HTERT RPE-1 (cell line): ENCODE data around the gene GATD1.
"Not testable (repeated sequence)": the region's sequence is repeated elsewhere in the genome, so short reads cannot be mapped to it uniquely, and the experiment has no call there.

Experiments used
- in situ Hi-C: fragments of 300-500 bp; cut with MboI; formaldehyde crosslinking; loops from 4 replicates; pipeline ENCODE4 v1.14.3; 2020; ENCODE audit warnings: low sequenced_read_pairs

GATD1 gene

DNA sequence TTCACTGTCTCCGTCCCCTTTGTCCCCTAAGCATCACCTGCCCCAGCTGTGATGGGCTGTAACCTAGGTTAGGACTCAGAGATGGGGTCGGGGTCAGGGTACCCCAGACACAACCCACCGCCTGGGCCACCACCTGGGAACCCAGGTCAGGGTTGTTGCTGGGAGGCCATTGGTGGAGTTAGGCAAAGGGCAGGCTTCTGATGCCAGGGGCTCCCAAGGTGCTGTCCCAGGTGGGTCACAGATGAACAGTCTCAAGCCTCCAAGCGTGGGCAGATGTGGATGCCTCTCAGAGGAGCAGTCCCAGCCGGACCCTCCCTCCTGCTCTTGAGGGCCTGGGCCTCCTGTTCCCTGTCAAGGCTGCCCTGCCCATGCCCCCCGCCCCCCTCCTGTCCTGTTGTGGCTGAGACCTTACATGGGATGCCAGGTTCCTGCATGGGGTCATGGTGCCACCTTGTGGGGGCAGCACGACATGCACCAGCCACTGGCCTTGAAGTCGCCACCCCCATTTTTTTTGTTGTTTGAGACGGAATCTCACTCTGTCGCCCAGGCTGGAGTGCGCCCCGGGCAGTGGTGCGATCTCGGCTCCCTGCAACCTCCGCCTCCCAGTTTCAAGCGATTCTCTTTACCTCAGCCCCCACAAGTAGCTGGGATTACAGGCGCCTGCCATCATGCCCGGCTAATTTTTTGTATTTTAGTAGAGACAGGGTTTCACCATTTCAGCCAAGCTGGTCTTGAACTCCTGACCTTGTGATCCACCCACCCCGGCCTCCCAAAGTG, 12.1 kb downstream of the GATD1 start:
- in situ Hi-C loops, result no loop called here

GRCh38 chr11:764322-765024, 12.8 kb downstream of the GATD1 start:
- in situ Hi-C loops, result no loop called here

GRCh38 chr11:763549-764321, 13.6 kb downstream of the GATD1 start:
- in situ Hi-C loops, result no loop called here

DNA sequence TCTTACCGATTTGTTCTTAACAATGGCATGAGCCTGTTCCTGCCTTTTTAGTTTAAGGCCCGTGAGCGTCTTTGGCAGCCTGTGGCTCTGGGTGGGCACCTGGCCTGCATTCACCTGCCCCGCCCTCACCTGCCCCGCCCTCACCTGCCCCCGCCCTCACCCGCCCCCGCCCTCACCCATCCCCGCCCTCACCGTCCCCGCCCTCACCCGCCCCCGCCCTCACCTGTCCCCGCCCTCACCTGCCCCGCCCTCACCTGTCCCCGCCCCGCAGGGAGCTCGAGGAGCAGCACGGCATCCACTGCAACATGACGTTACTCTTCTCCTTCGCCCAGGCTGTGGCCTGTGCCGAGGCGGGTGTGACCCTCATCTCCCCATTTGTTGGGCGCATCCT, 14.2 kb downstream of the GATD1 start:
- in situ Hi-C loops, result no loop called here

DNA sequence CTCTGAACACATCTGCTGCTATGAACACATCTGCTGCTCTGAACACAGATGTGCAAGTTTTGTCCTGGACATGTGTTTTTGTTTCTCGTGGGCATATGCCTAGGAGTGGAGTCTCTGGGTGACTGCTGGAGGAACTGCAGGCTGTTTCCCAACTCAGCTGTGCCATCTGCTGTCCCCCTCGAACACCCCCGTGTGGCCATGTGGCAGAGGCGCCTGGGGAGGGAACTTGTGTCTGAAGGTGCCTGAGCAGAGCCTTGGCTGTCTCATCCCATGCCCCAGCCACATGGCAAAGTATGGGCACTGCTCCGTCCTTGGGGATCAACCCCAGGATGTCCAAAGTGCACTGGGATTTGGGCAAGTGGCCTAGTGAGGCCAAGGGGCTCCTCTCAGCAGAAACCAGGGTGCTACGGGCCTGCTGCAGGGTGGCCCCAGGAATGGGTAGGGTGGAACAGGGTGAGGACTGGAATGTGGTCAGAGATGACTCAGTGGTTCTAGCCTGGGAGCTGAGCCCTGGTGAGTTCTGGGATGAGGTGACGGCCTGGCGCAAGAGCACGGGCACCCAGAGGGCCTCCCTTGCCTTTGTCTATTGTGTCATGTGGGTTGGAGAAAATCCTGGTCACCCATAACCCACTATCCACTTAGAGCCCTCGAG, 14.7 kb downstream of the GATD1 start:
- in situ Hi-C loops, result no loop called here

- in situ Hi-C loops, result no loop called here
Observed at GRCh38 chr11:761526-762108, 15.7 kb downstream of the GATD1 start.

GRCh38 chr11:760236-760635, 17.1 kb downstream of the GATD1 start:
- in situ Hi-C loops, result no loop called here

DNA sequence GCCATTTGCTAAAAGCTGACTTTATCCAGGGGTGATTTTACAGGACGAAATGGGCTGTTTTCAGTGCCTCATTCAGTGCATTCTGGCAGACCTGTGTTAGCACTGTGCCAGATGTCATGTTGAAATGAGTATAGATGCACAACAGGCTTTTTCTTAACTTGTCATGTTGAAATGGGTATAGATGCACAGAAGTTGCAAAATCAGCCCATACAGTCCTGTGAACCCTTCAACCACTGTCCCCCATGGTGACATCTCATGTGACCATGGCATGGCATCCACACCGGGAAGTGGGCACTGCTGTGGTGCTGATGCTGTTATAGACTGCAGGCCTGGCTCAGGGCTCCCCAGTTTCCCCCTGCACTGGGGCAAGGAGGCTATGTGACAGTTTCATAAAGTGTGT, 27.6 kb downstream of the GATD1 start:
- in situ Hi-C loops, result no loop called here

GRCh38 chr11:748007-748359, 29.3 kb downstream of the GATD1 start:
- in situ Hi-C loops, result no loop called here

DNA sequence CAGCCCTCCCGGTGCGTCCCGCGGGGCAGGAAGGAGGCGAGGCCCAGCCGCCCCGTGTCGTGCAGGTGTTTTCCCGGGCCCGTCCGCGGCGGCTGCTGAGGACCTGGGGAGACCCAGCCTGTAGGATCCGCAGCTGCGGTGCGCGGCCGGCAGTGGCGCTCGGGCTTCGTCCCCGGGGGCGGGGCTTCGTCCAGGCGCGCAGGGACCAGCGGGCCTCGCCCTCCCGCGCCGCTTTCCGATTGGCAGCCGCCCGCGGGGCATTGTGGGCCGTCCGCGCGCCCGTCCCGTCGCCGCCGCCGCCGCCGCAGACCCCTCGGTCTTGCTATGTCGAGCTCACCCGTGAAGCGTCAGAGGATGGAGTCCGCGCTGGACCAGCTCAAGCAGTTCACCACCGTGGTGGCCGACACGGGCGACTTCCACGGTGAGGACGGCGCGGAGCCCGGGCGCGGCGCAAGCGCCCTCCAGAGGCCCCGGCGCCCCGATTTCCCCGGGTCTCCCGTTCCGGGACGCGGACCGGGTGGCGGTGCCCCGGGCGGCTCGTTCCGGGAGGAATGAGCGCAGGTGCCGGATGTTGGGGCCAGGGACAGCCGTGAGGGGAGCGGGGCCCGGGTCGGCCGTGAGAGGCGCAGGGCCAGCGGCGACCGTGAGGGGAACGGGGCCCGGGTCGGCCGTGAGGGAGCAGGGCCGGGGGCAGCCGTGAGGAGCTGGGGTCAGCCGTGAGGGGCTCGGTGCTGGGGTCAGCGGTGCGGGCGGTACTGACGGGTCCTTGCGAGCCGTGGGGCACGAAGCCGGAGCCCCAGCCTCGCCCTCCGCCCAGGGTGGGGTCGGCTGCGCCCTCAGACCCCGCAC, 29.9 kb downstream of the GATD1 start, which contains the start of gene TALDO1:
Gene TALDO1, plus strand, starts transcription at position 307 of the 849 bp plus-strand sequence. Its CDS starts 18 bp downstream, at position 325.
- in situ Hi-C loops, result no loop called here

DNA sequence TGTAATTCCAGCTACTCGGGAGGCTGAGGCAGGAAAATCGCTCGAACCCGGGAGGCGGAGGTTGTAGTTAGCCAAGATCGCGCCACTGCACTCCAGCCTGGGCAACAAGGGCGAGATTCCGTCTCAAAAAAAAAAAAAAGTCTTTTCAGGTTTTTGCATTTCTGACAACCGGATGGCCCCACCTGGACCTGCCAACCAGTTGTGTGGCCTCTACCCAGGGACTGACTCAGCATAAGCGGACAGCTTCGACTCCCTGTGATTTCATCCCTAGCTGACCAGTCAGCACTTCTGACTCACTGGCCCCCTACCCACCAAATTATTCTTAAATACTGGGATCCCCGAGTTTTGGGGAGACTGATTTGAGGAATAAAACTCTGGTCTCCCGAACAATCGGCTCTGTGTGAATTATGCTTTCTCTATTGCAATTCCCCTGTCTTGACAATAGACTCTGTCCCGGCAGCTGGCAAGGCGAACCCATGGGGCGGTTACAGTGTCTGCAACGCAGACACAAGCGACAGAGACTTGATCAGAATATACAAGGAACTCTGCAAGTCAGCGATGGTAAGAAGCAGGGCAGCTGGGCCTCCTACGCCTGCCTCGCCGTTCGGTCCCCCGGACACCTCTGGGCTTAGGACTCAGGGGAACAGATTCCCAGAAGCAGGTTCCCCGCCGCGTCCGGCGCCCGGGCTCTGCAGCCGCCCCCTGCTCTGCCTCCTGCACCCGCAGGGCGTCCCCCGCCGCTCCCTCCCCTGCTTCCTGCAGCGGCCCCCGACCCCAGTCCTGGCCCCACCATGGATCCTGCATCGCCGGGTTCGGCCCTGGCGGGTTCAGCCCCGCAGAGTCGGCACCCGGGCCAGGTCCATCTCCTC, 30.8 kb downstream of the GATD1 start:
- in situ Hi-C loops, result no loop called here

DNA sequence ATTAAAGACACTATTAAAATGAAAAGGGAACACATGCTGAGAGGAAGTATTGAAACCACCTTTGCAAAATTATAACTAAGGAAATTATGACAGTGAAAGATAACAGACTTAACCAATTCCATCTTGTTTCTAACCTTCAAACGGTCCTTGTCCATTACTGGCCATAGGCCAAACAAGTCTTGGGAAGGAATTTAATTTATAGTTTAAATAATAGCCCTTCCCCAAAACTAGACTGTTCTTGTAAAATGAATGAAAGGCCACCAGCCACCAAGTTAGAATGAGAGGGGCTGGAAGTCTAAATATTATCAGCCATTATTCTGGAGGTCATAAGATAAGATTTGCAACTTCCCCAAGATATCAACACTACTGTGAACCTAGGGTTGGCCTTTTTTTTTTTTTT, 31.9 kb downstream of the GATD1 start:
- in situ Hi-C loops, result no loop called here

GRCh38 chr11:742571-743201, 34.6 kb downstream of the GATD1 start:
- in situ Hi-C loops, result no loop called here

- in situ Hi-C loops, result no loop called here
Observed at GRCh38 chr11:742156-742546, 35.1 kb downstream of the GATD1 start.

DNA sequence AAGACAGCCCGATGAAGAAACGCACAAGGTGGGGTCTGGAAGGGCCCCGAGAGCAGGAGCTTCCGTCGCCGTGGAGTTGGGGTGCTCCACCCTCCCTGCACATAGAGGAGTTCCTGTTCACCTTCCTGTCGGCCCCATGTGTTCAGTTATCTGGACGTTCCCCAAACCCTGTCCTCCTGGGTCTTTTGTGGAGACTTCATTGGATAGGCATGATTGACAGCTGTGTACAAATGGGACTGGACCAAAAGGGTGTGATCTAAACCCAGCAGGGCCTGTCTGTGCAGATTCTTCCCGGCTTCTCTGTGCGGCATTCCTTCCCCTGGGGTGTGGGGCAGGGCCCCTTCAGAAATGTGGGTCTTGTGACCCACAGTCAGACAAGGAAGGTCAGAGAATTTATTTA, 39.4 kb downstream of the GATD1 start:
- in situ Hi-C loops, result not testable (repeated sequence)

- in situ Hi-C loops, result no loop called here
Observed at GRCh38 chr11:737366-737765, 39.9 kb downstream of the GATD1 start.

DNA sequence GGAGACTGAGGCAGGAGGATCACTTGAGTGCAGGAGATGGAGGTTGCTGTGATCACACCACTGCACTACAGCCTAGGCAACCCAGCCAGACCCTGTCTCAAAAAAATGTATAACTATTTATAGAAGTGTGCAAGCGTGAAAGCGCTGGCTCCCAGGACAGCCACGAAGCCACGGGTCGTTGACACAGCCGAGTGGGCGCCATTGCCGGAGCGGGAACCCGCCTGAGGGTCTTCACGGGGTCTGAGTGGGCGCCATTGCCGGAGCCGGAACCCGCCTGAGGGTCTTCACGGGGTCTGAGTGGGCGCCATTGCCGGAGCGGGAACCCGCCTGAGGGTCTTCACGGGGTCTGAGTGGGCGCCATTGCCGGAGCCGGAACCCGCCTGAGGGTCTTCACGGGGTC, 42.7 kb downstream of the GATD1 start:
- in situ Hi-C loops, result not testable (repeated sequence)

DNA sequence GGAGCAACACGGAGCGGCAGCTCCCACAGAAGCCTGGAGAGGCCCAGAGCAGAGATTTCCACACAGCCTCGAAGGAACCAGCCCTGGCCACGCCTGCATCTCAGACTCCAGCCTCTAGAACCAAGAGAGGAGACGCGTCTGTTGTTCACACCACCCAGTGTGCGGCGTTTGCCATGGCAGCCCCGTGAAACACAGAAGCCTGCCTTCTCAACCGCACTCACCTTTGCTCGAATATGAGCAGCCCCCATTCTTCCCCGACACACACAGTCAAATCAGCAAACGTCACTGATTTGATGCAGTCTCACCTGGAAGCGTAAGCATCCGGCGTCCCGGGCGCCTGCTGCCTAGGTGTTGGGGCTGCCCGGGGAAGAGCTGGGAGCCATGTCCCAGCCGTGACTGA, 44.2 kb downstream of the GATD1 start:
- in situ Hi-C loops, result no loop called here
